ENCODE measurements around the gene SLC25A52.

GRCh38 chr18:31716362-31716761 lies 44.3 kb downstream of the SLC25A52 start:
- TF ChIP-seq, protein P1, sequence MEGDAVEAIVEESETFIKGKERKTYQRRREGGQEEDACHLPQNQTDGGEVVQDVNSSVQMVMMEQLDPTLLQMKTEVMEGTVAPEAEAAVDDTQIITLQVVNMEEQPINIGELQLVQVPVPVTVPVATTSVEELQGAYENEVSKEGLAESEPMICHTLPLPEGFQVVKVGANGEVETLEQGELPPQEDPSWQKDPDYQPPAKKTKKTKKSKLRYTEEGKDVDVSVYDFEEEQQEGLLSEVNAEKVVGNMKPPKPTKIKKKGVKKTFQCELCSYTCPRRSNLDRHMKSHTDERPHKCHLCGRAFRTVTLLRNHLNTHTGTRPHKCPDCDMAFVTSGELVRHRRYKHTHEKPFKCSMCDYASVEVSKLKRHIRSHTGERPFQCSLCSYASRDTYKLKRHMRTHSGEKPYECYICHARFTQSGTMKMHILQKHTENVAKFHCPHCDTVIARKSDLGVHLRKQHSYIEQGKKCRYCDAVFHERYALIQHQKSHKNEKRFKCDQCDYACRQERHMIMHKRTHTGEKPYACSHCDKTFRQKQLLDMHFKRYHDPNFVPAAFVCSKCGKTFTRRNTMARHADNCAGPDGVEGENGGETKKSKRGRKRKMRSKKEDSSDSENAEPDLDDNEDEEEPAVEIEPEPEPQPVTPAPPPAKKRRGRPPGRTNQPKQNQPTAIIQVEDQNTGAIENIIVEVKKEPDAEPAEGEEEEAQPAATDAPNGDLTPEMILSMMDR (IDR thresholded peaks at IDR 0.05) = no peak
- no peak for TF ChIP-seq ZFX (IDR thresholded peaks at IDR 0.05; ENCODE audit: borderline replicate concordance)

All from 22Rv1 (cell line).